Naive thymus-derived CD4-positive, alpha-beta T cell (primary cell): ENCODE measurements around the gene HDAC2. TPM values are rescaled to one million over a fixed set of nuclear protein-coding genes. Genes with fewer than 3 reads are reported as not detected.

Experiments used
- ATAC-seq: fragments of 150-1000 bp; cut with Tn5 transposase; 2 replicates; pipeline ENCODE4 v1.10.0; 2021; ENCODE audit warnings: mild to moderate bottlenecking, moderate library complexity
- CTCF ChIA-PET: fragments of 350-600 bp; sonication (Branson Sonifier 250); formaldehyde crosslinking; loops from one replicate; lab custom pipeline; 2021; ENCODE audit warnings: antibody characterized with exemption; lab: Charles Lee
- POLR2A ChIA-PET: fragments of 350-600 bp; sonication (Branson Sonifier 250); formaldehyde crosslinking; loops from one replicate; lab custom pipeline; 2021; ENCODE audit warnings: antibody characterized with exemption, inconsistent platforms; lab: Charles Lee
- DNase-seq, 9 donors: peaks; one replicate each; pipeline versions ENCODE4 v3.0.0 to v3.0.0-alpha.2; 2020 to 2022; ENCODE audit warnings: mixed read lengths in 1 of 9
- H3K27ac ChIP-seq: one replicate; pipeline ENCODE4 v1.7.0; 2013; ENCODE audit warnings: mild to moderate bottlenecking, low read depth, low read length, moderate library complexity
- H3K27me3 ChIP-seq, 2 donors: one replicate each; pipeline ENCODE4 v1.7.0; 2013; ENCODE audit warnings: low read length in 2 of 2, mild to moderate bottlenecking in 2 of 2, moderate library complexity in 2 of 2; ENCODE audit not compliant: control insufficient read depth in 2 of 2, insufficient read depth in 2 of 2
- H3K36me3 ChIP-seq, 3 experiments: 1 replicate in 2 of 3; 2 replicates in 1 of 3; pipeline ENCODE4 v1.7.0; 2013; ENCODE audit warnings: low read length in 3 of 3, mild to moderate bottlenecking in 3 of 3, moderate library complexity in 1 of 3; ENCODE audit not compliant: insufficient read depth in 3 of 3, control insufficient read depth in 2 of 3
- H3K4me1 ChIP-seq, 2 donors: one replicate each; pipeline ENCODE4 v1.7.0; 2013; ENCODE audit warnings: low read length in 2 of 2, mild to moderate bottlenecking in 2 of 2, moderate library complexity in 1 of 2; ENCODE audit not compliant: control insufficient read depth in 2 of 2, insufficient read depth in 2 of 2
- H3K4me3 ChIP-seq: 2 replicates; pipeline ENCODE4 v1.7.0; 2013; ENCODE audit warnings: mild to moderate bottlenecking, low read length
- H3K9me3 ChIP-seq, 3 experiments: 1 replicate in 2 of 3; 2 replicates in 1 of 3; pipeline ENCODE4 v1.7.0; 2013; ENCODE audit warnings: low read length in 3 of 3; ENCODE audit not compliant: control insufficient read depth in 2 of 3
- H3K27ac Mint-ChIP-seq, 9 donors: one replicate each; pipeline ENCODE4 v1.8.0; 2020 to 2022; ENCODE audit warnings: mixed read lengths in 9 of 9, mild to moderate bottlenecking in 8 of 9, moderate library complexity in 5 of 9, inconsistent platforms in 2 of 9
- H3K27me3 Mint-ChIP-seq, 5 donors: one replicate each; pipeline ENCODE4 v1.8.0; 2021 to 2022; ENCODE audit warnings: mixed read lengths in 5 of 5, mild to moderate bottlenecking in 1 of 5
- H3K36me3 Mint-ChIP-seq, 5 donors: one replicate each; pipeline ENCODE4 v1.8.0; 2020 to 2022; ENCODE audit warnings: mixed read lengths in 5 of 5, mild to moderate bottlenecking in 3 of 5, inconsistent platforms in 1 of 5
- H3K4me1 Mint-ChIP-seq, 7 donors: one replicate each; pipeline ENCODE4 v1.8.0; 2020 to 2022; ENCODE audit warnings: mixed read lengths in 7 of 7, mild to moderate bottlenecking in 3 of 7, inconsistent platforms in 1 of 7
- H3K4me3 Mint-ChIP-seq, 10 donors: one replicate each; pipeline ENCODE4 v1.8.0; 2020 to 2022; ENCODE audit warnings: mild to moderate bottlenecking in 10 of 10, mixed read lengths in 10 of 10, moderate library complexity in 6 of 10, inconsistent platforms in 2 of 10
- H3K9me3 Mint-ChIP-seq, 11 donors: one replicate each; pipeline ENCODE4 v1.8.0; 2020 to 2022; ENCODE audit warnings: mixed read lengths in 11 of 11, mild to moderate bottlenecking in 4 of 11, inconsistent platforms in 1 of 11, moderate library complexity in 1 of 11
- intact Hi-C, 2 donors: fragments of 100-400 bp; cut with micrococcal nuclease; formaldehyde crosslinking; loops; one replicate each; pipeline ENCODE4 v1.15.1; 2023
- polyA plus RNA-seq, 2 donors: library from polyadenylated mRNA; unstranded; fragments of 300-500 nt; fragmentation: Illumina TruSeq; gene quantifications; one replicate each; pipeline ENCODE4 v1.2.3, GENCODE V29; 2021
- total RNA-seq, 6 experiments: library from RNA in 5 of 6; stranded (reverse) in 5 of 6; gene quantifications; 1 replicate in 5 of 6; 2 replicates in 1 of 6; pipeline ENCODE4 v1.2.3 and lab custom pipeline; 2021 to 2026

Gene HDAC2
- total and polyA plus RNA-seq, 7 experiments from 2014 or later, result 46.6 to 87.8 (median 57.2) TPM

DNA sequence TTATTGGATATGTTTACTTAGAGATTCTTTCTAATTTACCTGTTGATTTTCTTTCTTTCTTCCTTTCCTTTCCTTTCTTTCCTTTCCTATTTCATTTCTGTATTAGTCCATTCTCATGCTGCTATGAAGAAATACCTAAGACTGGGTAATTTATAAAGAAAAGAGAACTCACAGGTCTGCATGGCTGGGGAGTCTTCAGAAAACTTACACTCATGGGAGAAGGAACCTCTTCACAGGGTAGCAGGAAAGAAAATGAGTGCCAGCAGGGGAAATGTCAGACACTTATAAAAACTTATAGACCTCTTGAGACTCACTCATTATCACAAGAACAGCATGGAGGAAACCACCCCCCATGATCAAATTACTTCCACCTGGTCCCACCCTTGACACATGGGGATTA lies 40.8 kb downstream of the HDAC2 start:
- ChIA-PET POLR2A (no interaction called here), CTCF (no interaction called here)
- H3K4me1 ChIP-seq, result no peaks in the 10 kb centered on the region
- H3K27me3 ChIP-seq, result no peaks in the 10 kb centered on the region
- H3K4me3 Mint-ChIP-seq, result no peak overlapping the region
- no peak overlapping the region for H3K27ac ChIP-seq
- H3K27ac Mint-ChIP-seq, result no peak overlapping the region
- DNase-seq (no peak), ATAC-seq (no peak)
- H3K4me3 ChIP-seq, result no peak overlapping the region
- H3K27me3 Mint-ChIP-seq, result peaks cover 0 to 19% (median 10%) of the 10 kb centered on the region in 5 donors
- peaks cover 0 to 12% (median 2%) of the 10 kb centered on the region in 5 donors for H3K36me3 Mint-ChIP-seq
- H3K9me3 ChIP-seq, result no peaks in the 10 kb centered on the region
- no peaks in the 10 kb centered on the region for H3K4me1 Mint-ChIP-seq
- no peaks in the 10 kb centered on the region for H3K36me3 ChIP-seq
- intact Hi-C loops, result no loop called here
- peaks cover 1 to 31% (median 15%) of the 10 kb centered on the region in 11 donors for H3K9me3 Mint-ChIP-seq

DNA sequence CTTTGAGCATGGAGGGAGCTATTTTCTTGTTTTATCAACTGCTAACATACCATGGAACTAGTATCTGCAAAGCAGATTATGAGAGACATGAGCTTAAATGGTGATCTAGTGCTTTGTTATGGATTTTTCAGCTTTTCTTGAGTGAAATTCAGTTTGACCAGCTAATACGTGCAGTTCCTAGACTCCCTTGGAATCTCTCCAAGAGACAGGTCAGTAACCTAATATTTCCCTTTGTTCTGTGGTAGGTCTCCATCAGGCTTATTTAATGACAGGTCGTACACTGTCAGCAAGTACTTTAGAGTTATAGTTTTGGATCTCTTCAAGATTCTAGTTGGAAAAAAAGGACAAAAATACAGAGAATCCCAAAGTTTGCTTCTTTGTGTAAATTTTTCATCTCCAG lies 43.9 kb downstream of the HDAC2 start:
- Histone ChIP-seq H3K27me3 (no peaks in the 10 kb centered on the region), H3K4me3 (no peak overlapping the region), H3K4me1 (no peaks in the 10 kb centered on the region), H3K27ac (no peak overlapping the region), H3K36me3 (no peaks in the 10 kb centered on the region), H3K9me3 (no peaks in the 10 kb centered on the region)
- peaks cover 0 to 20% (median 10%) of the 10 kb centered on the region in 5 donors for H3K27me3 Mint-ChIP-seq
- ChIA-PET CTCF (interaction anchor here (0.7 kb wide), 1 partner anchor 15 kb away, joined by 3 read pairs; no protein-coding TSS in a partner anchor), POLR2A (interaction anchor here (1.0 kb wide), 1 partner anchor 11 kb away, joined by 3 read pairs; no protein-coding TSS in a partner anchor)
- no peaks in the 10 kb centered on the region for H3K4me1 Mint-ChIP-seq
- DNase-seq (no peak), ATAC-seq (no peak)
- intact Hi-C loops, result no loop called here
- H3K4me3 Mint-ChIP-seq, result no peak overlapping the region
- peaks cover 1 to 31% (median 15%) of the 10 kb centered on the region in 11 donors for H3K9me3 Mint-ChIP-seq
- peaks cover 0 to 12% (median 0%) of the 10 kb centered on the region in 5 donors for H3K36me3 Mint-ChIP-seq
- no peak overlapping the region for H3K27ac Mint-ChIP-seq

DNA sequence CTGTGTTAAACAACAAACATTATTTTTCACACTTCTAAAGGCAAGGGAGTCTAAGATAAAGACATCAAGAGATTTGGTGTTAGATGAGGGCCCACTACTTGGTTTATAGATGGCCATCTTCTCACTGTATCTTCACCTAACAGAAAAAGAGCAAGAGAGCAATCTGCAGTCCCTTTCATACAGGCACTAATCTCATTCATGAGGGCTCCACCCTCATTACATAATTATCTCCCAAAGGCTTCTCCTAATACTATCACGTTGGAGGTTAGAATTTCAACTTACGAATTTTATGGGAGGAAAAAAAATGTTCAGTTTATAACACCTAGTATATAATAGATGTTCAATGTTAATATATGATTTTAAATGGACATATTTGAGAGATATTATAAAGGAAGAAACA lies 45.6 kb downstream of the HDAC2 start:
- no peak for DNase-seq

DNA sequence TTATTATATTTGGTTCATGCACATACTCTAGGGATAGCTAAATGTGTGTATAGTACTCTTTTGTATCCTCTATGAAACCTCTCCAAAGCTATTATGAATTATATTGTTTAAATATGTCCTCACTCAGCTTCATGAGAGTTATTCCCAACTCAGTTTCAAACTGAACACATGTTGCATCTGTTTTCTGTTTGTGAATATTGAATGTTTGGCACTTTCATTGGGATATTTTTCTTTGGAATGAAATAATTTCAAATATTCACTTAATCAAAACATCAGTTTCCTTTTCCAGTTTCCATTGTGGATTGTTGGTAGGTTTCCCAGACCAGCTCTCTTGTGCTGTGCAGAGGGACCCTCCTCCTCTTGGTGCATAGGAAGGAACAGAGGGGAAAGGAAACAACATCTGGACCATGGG lies 46.6 kb downstream of the HDAC2 start:
- CTCF ChIA-PET, result no interaction called here
- Mint-ChIP-seq H3K27ac (no peak overlapping the region), H3K36me3 (peaks cover 0 to 8% (median 0%) of the 10 kb centered on the region in 5 donors), H3K4me1 (peaks cover 0 to 13% (median 9%) of the 10 kb centered on the region in 7 donors), H3K4me3 (no peak overlapping the region), H3K9me3 (peaks cover 0 to 13% (median 5%) of the 10 kb centered on the region in 11 donors), H3K27me3 (peaks cover 0 to 14% (median 9%) of the 10 kb centered on the region in 5 donors)
- Histone ChIP-seq H3K4me3 (no peak overlapping the region), H3K27me3 (no peaks in the 10 kb centered on the region), H3K27ac (no peak overlapping the region), H3K4me1 (no peaks in the 10 kb centered on the region), H3K36me3 (no peaks in the 10 kb centered on the region), H3K9me3 (no peaks in the 10 kb centered on the region)
- DNase-seq (no peak), ATAC-seq (no peak)
- intact Hi-C loops, result no loop called here
- POLR2A ChIA-PET, result no interaction called here

More for the DNA sequence above, 45.6 kb downstream of the HDAC2 start:
- Mint-ChIP-seq H3K4me3 (no peak overlapping the region), H3K36me3 (peaks cover 0 to 12% (median 0%) of the 10 kb centered on the region in 5 donors), H3K27ac (no peak overlapping the region), H3K4me1 (peaks cover 0 to 11% (median 8%) of the 10 kb centered on the region in 7 donors), H3K9me3 (peaks cover 1 to 23% (median 15%) of the 10 kb centered on the region in 11 donors), H3K27me3 (peaks cover 0 to 20% (median 10%) of the 10 kb centered on the region in 5 donors)
- POLR2A ChIA-PET, result no interaction called here
- no peaks in the 10 kb centered on the region for H3K27me3 ChIP-seq
- H3K36me3 ChIP-seq, result no peaks in the 10 kb centered on the region
- H3K9me3 ChIP-seq, result no peaks in the 10 kb centered on the region
- CTCF ChIA-PET, result no interaction called here
- intact Hi-C loops, result no loop called here
- H3K4me1 ChIP-seq, result no peaks in the 10 kb centered on the region
- no peak overlapping the region for H3K27ac ChIP-seq
- ATAC-seq, result no peak
- H3K4me3 ChIP-seq, result no peak overlapping the region

DNA sequence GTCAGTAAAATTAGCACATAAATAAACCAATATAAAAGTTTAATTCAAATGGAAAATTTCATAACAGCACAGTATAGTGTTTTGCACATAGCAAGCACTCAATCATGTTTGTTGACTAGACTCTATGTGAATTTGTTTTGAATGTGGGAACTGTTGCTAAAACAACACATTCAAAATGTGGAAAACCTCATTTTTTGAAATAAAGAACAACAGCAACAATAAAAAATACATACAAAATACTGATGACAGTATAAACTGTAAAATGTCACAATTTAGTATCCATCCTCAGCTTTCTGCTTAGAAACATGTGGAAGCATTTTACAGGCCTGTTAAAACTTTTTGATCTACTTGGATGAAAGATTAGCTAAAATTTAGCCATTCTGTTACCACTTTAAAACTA lies 47.4 kb downstream of the HDAC2 start:
- CTCF ChIA-PET, result no interaction called here
- Histone ChIP-seq H3K27me3 (no peaks in the 10 kb centered on the region), H3K4me3 (no peak overlapping the region), H3K4me1 (no peaks in the 10 kb centered on the region), H3K36me3 (no peaks in the 10 kb centered on the region), H3K27ac (no peak overlapping the region), H3K9me3 (no peaks in the 10 kb centered on the region)
- H3K27ac Mint-ChIP-seq, result no peak overlapping the region
- H3K9me3 Mint-ChIP-seq, result peaks cover 0 to 6% (median 0%) of the 10 kb centered on the region in 11 donors
- peaks cover 0 to 14% (median 7%) of the 10 kb centered on the region in 5 donors for H3K27me3 Mint-ChIP-seq
- ATAC-seq, result no peak
- peaks cover 0 to 7% (median 0%) of the 10 kb centered on the region in 5 donors for H3K36me3 Mint-ChIP-seq
- POLR2A ChIA-PET, result no interaction called here
- peaks cover 0 to 13% (median 9%) of the 10 kb centered on the region in 7 donors for H3K4me1 Mint-ChIP-seq
- intact Hi-C loops, result no loop called here
- H3K4me3 Mint-ChIP-seq, result no peak overlapping the region
- no peak for DNase-seq

DNA sequence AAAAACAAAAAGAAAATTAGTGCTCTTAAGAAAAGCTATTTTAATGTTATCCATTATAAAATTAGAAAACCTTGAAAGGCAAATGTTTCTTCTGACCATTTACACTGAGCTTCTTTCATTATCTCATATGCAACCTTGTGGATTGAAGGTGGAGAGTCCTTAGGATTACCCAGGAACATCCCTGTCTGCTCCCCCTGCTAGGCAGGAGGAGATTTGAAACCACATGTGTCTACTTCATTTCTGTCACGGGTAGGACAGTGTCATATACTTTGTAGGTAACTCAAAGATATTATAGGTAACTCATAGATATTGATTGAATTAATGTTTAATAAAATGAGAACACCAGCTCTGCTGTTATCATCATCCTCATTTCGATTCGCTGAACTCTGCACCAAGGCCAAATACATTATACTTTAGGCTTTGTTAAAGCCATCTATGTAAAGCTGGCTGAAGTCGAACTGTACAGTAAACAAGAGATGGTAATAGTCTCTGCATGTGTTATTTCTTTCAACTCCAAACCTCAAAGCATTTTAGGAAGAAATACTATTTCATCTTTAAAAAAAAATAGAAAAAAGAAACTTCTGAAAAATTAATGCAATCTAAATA lies 49.5 kb downstream of the HDAC2 start:
- no peak overlapping the region for H3K4me3 Mint-ChIP-seq
- DNase-seq, result no peak
- H3K36me3 ChIP-seq, result no peaks in the 10 kb centered on the region
- H3K9me3 ChIP-seq, result no peaks in the 10 kb centered on the region
- POLR2A ChIA-PET, result no interaction called here
- H3K36me3 Mint-ChIP-seq, result peaks cover 0 to 4% (median 0%) of the 10 kb centered on the region in 5 donors
- peaks cover 0 to 13% (median 9%) of the 10 kb centered on the region in 7 donors for H3K4me1 Mint-ChIP-seq
- H3K9me3 Mint-ChIP-seq, result peaks cover 0 to 2% (median 0%) of the 10 kb centered on the region in 11 donors
- H3K27ac ChIP-seq, result no peak overlapping the region
- H3K27me3 Mint-ChIP-seq, result peaks cover 3 to 14% (median 4%) of the 10 kb centered on the region in 5 donors
- ATAC-seq, result no peak
- H3K27me3 ChIP-seq, result no peaks in the 10 kb centered on the region
- H3K27ac Mint-ChIP-seq, result no peak overlapping the region
- intact Hi-C loops, result no loop called here
- H3K4me3 ChIP-seq, result no peak overlapping the region
- CTCF ChIA-PET, result no interaction called here
- H3K4me1 ChIP-seq, result no peaks in the 10 kb centered on the region
